SK-N-SH (cell line): ENCODE measurements around the gene TSPAN14. TPM values are rescaled to one million over a fixed set of nuclear protein-coding genes. Genes with fewer than 3 reads are reported as not detected.

Experiments
- CTCF ChIA-PET: fragments of 300-600, 350-600 bp; formaldehyde crosslinking; extraction: SDS; loops from one replicate; lab custom pipeline; 2021; lab: Yijun Ruan, JAX
- POLR2A ChIA-PET: fragments of 350-600 bp; sonication (Branson Sonifier 250); formaldehyde crosslinking; extraction: SDS; loops from one replicate; lab custom pipeline; 2020; ENCODE audit warnings: antibody characterized with exemption, inconsistent platforms; lab: Yijun Ruan, JAX
- DNase-seq: peaks from one replicate; pipeline ENCODE4 v3.0.0; 2012
- H2AFZ ChIP-seq: fragments of 200-600 bp; sonication (generic); 2 replicates; pipeline ENCODE4 v1.8.1; 2016; ENCODE audit warnings: antibody characterized with exemption, mild to moderate bottlenecking, low read depth
- H3F3A ChIP-seq: fragments of 200-600 bp; sonication (generic); replicated peaks from 2 replicates; pipeline ENCODE3; 2016; ENCODE audit warnings: antibody characterized with exemption, mild to moderate bottlenecking; ENCODE audit not compliant: insufficient read depth
- H3K27ac ChIP-seq, 2 experiments: fragments of 200-500 bp in 1 of 2; fragments of 200-600 bp in 1 of 2; sonication (Bioruptor generic) in 1 of 2; sonication (generic), shearing (Covaris generic) in 1 of 2; 2 replicates each; pipeline versions ENCODE4 v1.5.1 to v1.6.1; 2014 to 2016; ENCODE audit warnings: low read depth in 2 of 2, inconsistent platforms in 1 of 2, low read length in 1 of 2, mild to moderate bottlenecking in 1 of 2, mixed read lengths in 1 of 2
- H3K27me3 ChIP-seq: fragments of 200-600 bp; sonication (generic), shearing (Covaris generic); 2 replicates; pipeline ENCODE4 v1.6.1; 2016; ENCODE audit warnings: mixed run types; ENCODE audit not compliant: insufficient read depth
- H3K36me3 ChIP-seq, 2 experiments: fragments of 200-500 bp in 1 of 2; fragments of 200-600 bp in 1 of 2; sonication (Bioruptor generic) in 1 of 2; sonication (generic) in 1 of 2; replicated peaks in 1 of 2; 2 replicates each; pipeline versions ENCODE3 to v1.5.1; 2014 to 2016; ENCODE audit warnings: low read length in 1 of 2, mild to moderate bottlenecking in 1 of 2; ENCODE audit not compliant: insufficient read depth in 2 of 2, control insufficient read depth in 1 of 2
- H3K4me1 ChIP-seq, 2 experiments: fragments of 200-500 bp in 1 of 2; fragments of 200-600 bp in 1 of 2; sonication (Bioruptor generic) in 1 of 2; sonication (generic), shearing (Covaris generic) in 1 of 2; 2 replicates each; pipeline versions ENCODE4 v1.5.1 to v1.6.1; 2014 to 2016; ENCODE audit warnings: low read depth in 1 of 2, low read length in 1 of 2, mixed run types in 1 of 2; ENCODE audit not compliant: insufficient read depth in 2 of 2, control insufficient read depth in 1 of 2
- H3K4me2 ChIP-seq: fragments of 200-600 bp; sonication (generic), shearing (Covaris generic); 2 replicates; pipeline ENCODE4 v1.6.1; 2017; ENCODE audit warnings: mixed run types
- H3K4me3 ChIP-seq, 2 experiments: fragments of 200-500 bp in 1 of 2; fragments of 200-600 bp in 1 of 2; sonication (Bioruptor generic) in 1 of 2; sonication (generic), shearing (Covaris generic) in 1 of 2; 2 replicates each; pipeline versions ENCODE4 v1.5.1 to v1.8.1; 2014 to 2016; ENCODE audit warnings: low read depth in 2 of 2, inconsistent platforms in 1 of 2, low read length in 1 of 2, mild to moderate bottlenecking in 1 of 2, mixed read lengths in 1 of 2, moderate library complexity in 1 of 2
- H3K79me2 ChIP-seq: fragments of 200-600 bp; sonication (generic); 2 replicates; pipeline ENCODE4 v1.8.1; 2017; ENCODE audit warnings: mild to moderate bottlenecking; ENCODE audit not compliant: insufficient read depth
- H3K9ac ChIP-seq: fragments of 200-600 bp; sonication (generic); 2 replicates; pipeline ENCODE4 v1.6.1; 2017; ENCODE audit warnings: mixed run types
- H3K9me2 ChIP-seq: fragments of 200-600 bp; sonication (generic); 2 replicates; pipeline ENCODE4 v1.6.1; 2017; ENCODE audit warnings: mixed run types
- H3K9me3 ChIP-seq: fragments of 200-600 bp; sonication (generic); 2 replicates; pipeline ENCODE4 v1.6.1; 2017; ENCODE audit warnings: mixed run types, mild to moderate bottlenecking, moderate library complexity
- H4K20me1 ChIP-seq: fragments of 200-600 bp; sonication (generic); 2 replicates; pipeline ENCODE4 v1.6.1; 2017; ENCODE audit warnings: mild to moderate bottlenecking, mixed run types; ENCODE audit not compliant: insufficient read depth
- CTCF ChIP-seq: fragments of 200-600 bp; sonication (generic); IDR thresholded peaks from 2 replicates; pipeline ENCODE4 v1.6.1; 2017; ENCODE audit warnings: antibody characterized with exemption, mild to moderate bottlenecking, moderate library complexity
- EP300 ChIP-seq, 2 experiments: IDR thresholded peaks; 2 replicates each; pipeline versions ENCODE4 v1.4.0 to v1.6.1; 2012; ENCODE audit warnings: borderline replicate concordance in 1 of 2, low read depth in 1 of 2, low read length in 1 of 2
- EZH2phosphoT487 ChIP-seq: fragments of 200-600 bp; sonication (generic); IDR thresholded peaks from 2 replicates; pipeline ENCODE4 v1.6.1; 2017; ENCODE audit warnings: low read depth, mixed run types, mild to moderate bottlenecking, antibody characterized with exemption, moderate library complexity, borderline replicate concordance
- FOXJ3 ChIP-seq: sonication (generic); formaldehyde crosslinking; IDR thresholded peaks from 2 replicates; pipeline ENCODE4 v1.5.1; 2020; ENCODE audit warnings: mild to moderate bottlenecking, missing genetic modification reagents
- IRF3 ChIP-seq: fragments of 150-350 bp; IDR thresholded peaks from 2 replicates; pipeline ENCODE4 v1.6.1; 2016; ENCODE audit warnings: mild to moderate bottlenecking, low read depth, low read length
- MEF2A ChIP-seq: IDR thresholded peaks from 2 replicates; pipeline ENCODE4 v1.4.0; 2012; ENCODE audit warnings: low read depth, borderline replicate concordance
- MXI1 ChIP-seq: IDR thresholded peaks from 2 replicates; pipeline ENCODE4 v1.6.1; 2012; ENCODE audit warnings: mild to moderate bottlenecking, low read depth, low read length, improper control_type of control experiment
- NRF1 ChIP-seq: IDR thresholded peaks from 2 replicates; pipeline ENCODE4 v1.6.1; 2012; ENCODE audit warnings: low read depth, mild to moderate bottlenecking, low read length
- POLR2AphosphoS5 ChIP-seq: IDR thresholded peaks from 2 replicates; pipeline ENCODE4 v1.6.1; 2012; ENCODE audit warnings: low read depth, low read length
- RCOR1 ChIP-seq: fragments of 150-350 bp; IDR thresholded peaks from 2 replicates; pipeline ENCODE4 v1.6.1; 2017; ENCODE audit warnings: antibody characterized with exemption, low read length
- RFX5 ChIP-seq: IDR thresholded peaks from 2 replicates; pipeline ENCODE4 v1.6.1; 2012; ENCODE audit warnings: mild to moderate bottlenecking, improper control_type of control experiment, low read length
- RXRA ChIP-seq: IDR thresholded peaks from 2 replicates; pipeline ENCODE4 v1.4.0; 2012; ENCODE audit warnings: low read depth, mild to moderate bottlenecking, borderline replicate concordance
- USF2 ChIP-seq: fragments of 150-350 bp; IDR thresholded peaks from 2 replicates; pipeline ENCODE4 v1.6.1; 2017; ENCODE audit warnings: antibody characterized with exemption, low read length, low read depth, borderline replicate concordance
- YY1 ChIP-seq: IDR thresholded peaks from 2 replicates; pipeline ENCODE4 v1.4.0; 2012; ENCODE audit warnings: low read depth, mild to moderate bottlenecking
- WGBS: methylation state at CpG from one replicate; pipeline ENCODE4 v1.1.6; 2017; ENCODE audit warnings: low lambda C conversion rate; 5-methylcytosine and 5-hydroxymethylcytosine counted together
- polyA plus RNA-seq, 3 experiments: library from polyadenylated mRNA; depleted of rRNA; stranded (reverse); fragments of >200 nt; gene quantifications; 2 replicates each; pipeline ENCODE4 v1.2.3, GENCODE V29; 2012

TSPAN14 gene
- polyA plus RNA-seq, 1 of the 3 experiments (the other 2 are of a cell fraction), result 78.1 TPM

- POLR2A ChIA-PET, result no interaction called here
Measured at GRCh38 chr10:80484676-80485075, 30.6 kb downstream of the TSPAN14 start.

DNA sequence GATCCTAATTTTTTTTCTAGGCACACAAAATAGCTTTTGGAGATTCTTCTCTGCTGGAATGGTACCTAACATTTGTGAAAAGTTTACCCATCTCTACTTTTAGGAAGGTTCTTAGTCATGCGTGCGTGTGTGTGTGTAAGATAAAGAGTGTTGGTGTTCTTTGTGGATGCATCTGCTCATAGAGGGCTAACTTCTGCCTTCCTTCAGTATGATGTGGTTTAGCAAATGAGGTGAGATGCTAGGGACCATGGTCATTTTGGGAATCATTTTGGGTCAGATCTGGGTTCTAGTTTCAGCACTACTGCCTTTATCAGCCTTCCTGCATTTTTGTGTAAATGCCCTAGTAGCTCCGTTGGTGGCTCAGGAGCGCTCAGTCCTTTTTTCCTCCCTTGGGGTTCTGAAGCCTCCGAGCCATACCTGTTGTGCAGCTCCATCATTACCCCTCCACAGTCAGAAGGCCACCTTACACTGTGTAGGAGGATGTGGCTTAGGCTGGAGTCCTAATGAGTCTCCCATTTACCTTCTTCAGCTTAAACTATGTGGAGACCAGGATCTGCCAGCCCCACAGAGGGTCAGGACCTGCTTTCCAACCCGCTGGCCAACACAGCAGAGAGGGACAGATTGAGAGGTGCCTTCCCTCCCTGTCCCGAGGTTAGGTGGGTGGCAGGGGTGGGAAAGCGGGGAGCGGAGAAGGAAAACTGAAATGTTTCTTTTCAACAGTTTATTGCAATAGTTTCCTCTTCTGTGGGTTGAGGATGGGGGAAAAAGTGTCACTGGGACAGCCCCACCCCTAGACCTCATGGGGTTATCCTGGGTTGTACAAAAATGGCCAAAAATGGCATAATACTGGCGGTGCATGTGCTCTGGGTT lies 31.2 kb downstream of the TSPAN14 start:
- Histone ChIP-seq H3F3A (peaks cover 6% of the 10 kb centered on the region), H2AFZ (no peak overlapping the region), H3K4me2 (no peak overlapping the region), H4K20me1 (peaks cover 68% of the 10 kb centered on the region), H3K79me2 (peaks cover 100% of the 10 kb centered on the region), H3K9me3 (no peaks in the 10 kb centered on the region), H3K4me3 (no peak overlapping the region), H3K9me2 (no peaks in the 10 kb centered on the region), H3K27me3 (no peaks in the 10 kb centered on the region), H3K27ac (no peak overlapping the region), H3K9ac (no peak overlapping the region), H3K4me1 (peaks cover 0 to 5% of the 10 kb centered on the region in 2 experiments; a peak in 1 of 4 replicates), H3K36me3 (peaks cover 3 to 4% of the 10 kb centered on the region in 2 experiments)
- TF ChIP-seq MXI1, result no peak
- TF ChIP-seq MEF2A, result no peak
- TF ChIP-seq RCOR1, result no peak
- TF ChIP-seq EP300 (IDR thresholded peaks at IDR 0.05; ENCODE audit: borderline replicate concordance in 1 of 2, low read depth in 1 of 2, low read length in 1 of 2), result no peak
- no peak for TF ChIP-seq RXRA
- TF ChIP-seq USF2, result no peak
- TF ChIP-seq YY1, result no peak
- no peak for TF ChIP-seq CTCF
- TF ChIP-seq FOXJ3 (CRISPR knock-in tag), result no peak
- no peak for TF ChIP-seq NRF1
- TF ChIP-seq POLR2AphosphoS5, result no peak
- CTCF ChIA-PET, result interaction anchor here (1.1 to 11.4 kb wide), 3 partner anchors 19 to 40 kb away, joined by 4 to 82 read pairs (median 5); no protein-coding TSS in a partner anchor
- DNase-seq, result no peak
- POLR2A ChIA-PET, result no interaction called here
- WGBS, result 83% methylated on average over 10 of the region's 10 CpGs

More at GRCh38 chr10:80484676-80485075, 30.6 kb downstream of the TSPAN14 start:
- no peaks in the 10 kb centered on the region for H3K9me2 ChIP-seq
- peaks cover 6% of the 10 kb centered on the region for H3F3A ChIP-seq
- no peak for DNase-seq
- H3K9ac ChIP-seq, result no peak overlapping the region
- H3K36me3 ChIP-seq, result peaks cover 3 to 4% of the 10 kb centered on the region in 2 experiments
- H3K79me2 ChIP-seq, result peaks cover 100% of the 10 kb centered on the region
- no peaks in the 10 kb centered on the region for H3K27me3 ChIP-seq
- no peak overlapping the region for H2AFZ ChIP-seq
- peaks cover 68% of the 10 kb centered on the region for H4K20me1 ChIP-seq
- peaks cover 0 to 5% of the 10 kb centered on the region in 2 experiments; a peak in 1 of 4 replicates for H3K4me1 ChIP-seq
- no peak overlapping the region for H3K4me2 ChIP-seq
- H3K4me3 ChIP-seq, result no peak overlapping the region
- no peaks in the 10 kb centered on the region for H3K9me3 ChIP-seq
- TF ChIP-seq IRF3, result no peak
- TF ChIP-seq YY1, result no peak
- TF ChIP-seq RFX5, result no peak
- TF ChIP-seq CTCF, result no peak
- TF ChIP-seq EZH2phosphoT487, result no peak
- no peak overlapping the region for H3K27ac ChIP-seq
- CTCF ChIA-PET, result interaction anchor here (1.1 to 11.4 kb wide), 3 partner anchors 20 to 40 kb away, joined by 4 to 82 read pairs (median 5); no protein-coding TSS in a partner anchor
